Mesenchymal stem cell (in vitro differentiated cells and primary cell): ENCODE data around the gene ZFYVE28.
A peak's percentile ranks its signal among the peaks of the same experiment; 100 is the strongest.

ENCODE experiments used
- DNase-seq: peaks from one replicate; pipeline ENCODE4 v3.0.0-alpha.2; 2013
- H2AFZ ChIP-seq: one replicate; pipeline ENCODE4 v1.6.1; 2013; ENCODE audit warnings: low read depth, mild to moderate bottlenecking, control low read depth, inconsistent platforms, low read length, moderate library complexity
- H2AK5ac ChIP-seq: 2 replicates; pipeline ENCODE4 v1.6.1; 2013; ENCODE audit warnings: low read length, moderate library complexity, mild to moderate bottlenecking, inconsistent platforms; ENCODE audit not compliant: severe bottlenecking
- H2BK120ac ChIP-seq: one replicate; pipeline ENCODE4 v1.6.1; 2013; ENCODE audit warnings: low read depth, mild to moderate bottlenecking, inconsistent platforms, low read length, moderate library complexity
- H2BK12ac ChIP-seq, 2 experiments: one replicate each; pipeline ENCODE4 v1.6.1; 2013; ENCODE audit warnings: inconsistent platforms in 2 of 2, low read length in 2 of 2, mild to moderate bottlenecking in 2 of 2, moderate library complexity in 2 of 2, control low read depth in 1 of 2
- H2BK15ac ChIP-seq: one replicate; pipeline ENCODE4 v1.6.1; 2013; ENCODE audit warnings: mild to moderate bottlenecking, low read depth, inconsistent platforms; ENCODE audit not compliant: poor library complexity, severe bottlenecking
- H2BK5ac ChIP-seq: 2 replicates; pipeline ENCODE4 v1.6.1; 2013; ENCODE audit warnings: low read depth, mild to moderate bottlenecking, low read length, control low read depth, inconsistent platforms; ENCODE audit not compliant: poor library complexity, severe bottlenecking
- H3K14ac ChIP-seq, 2 experiments: one replicate each; pipeline ENCODE4 v1.6.1; 2013; ENCODE audit warnings: inconsistent platforms in 2 of 2, low read length in 2 of 2, control low read depth in 1 of 2, mild to moderate bottlenecking in 1 of 2, moderate library complexity in 1 of 2
- H3K18ac ChIP-seq, 2 experiments: one replicate each; pipeline ENCODE4 v1.6.1; 2013; ENCODE audit warnings: inconsistent platforms in 2 of 2, low read length in 2 of 2, control low read depth in 1 of 2, low read depth in 1 of 2, mild to moderate bottlenecking in 1 of 2
- H3K23ac ChIP-seq, 2 experiments: one replicate each; pipeline ENCODE4 v1.6.1; 2013; ENCODE audit warnings: inconsistent platforms in 2 of 2, low read length in 2 of 2, mild to moderate bottlenecking in 2 of 2, moderate library complexity in 2 of 2, control low read depth in 1 of 2
- H3K27ac ChIP-seq: 2 replicates; pipeline ENCODE4 v1.5.1; 2013; ENCODE audit warnings: mild to moderate bottlenecking, moderate library complexity, low read length, control low read depth, inconsistent platforms; ENCODE audit not compliant: poor library complexity, severe bottlenecking
- H3K27me3 ChIP-seq, 2 experiments: 2 replicates each; pipeline versions ENCODE4 v1.6.1 to v1.7.0; 2013; ENCODE audit warnings: low read length in 2 of 2, mild to moderate bottlenecking in 2 of 2, moderate library complexity in 2 of 2, control low read depth in 1 of 2, inconsistent platforms in 1 of 2; ENCODE audit not compliant: control insufficient read depth in 1 of 2, insufficient read depth in 1 of 2
- H3K36me3 ChIP-seq, 2 experiments: 2 replicates each; pipeline versions ENCODE4 v1.6.1 to v1.7.0; 2013; ENCODE audit warnings: low read length in 2 of 2, control low read depth in 1 of 2, inconsistent platforms in 1 of 2, low read depth in 1 of 2, mild to moderate bottlenecking in 1 of 2; ENCODE audit not compliant: insufficient read depth in 2 of 2, control insufficient read depth in 1 of 2
- H3K4ac ChIP-seq, 2 experiments: one replicate each; pipeline ENCODE4 v1.6.1; 2013; ENCODE audit warnings: inconsistent platforms in 2 of 2, low read length in 2 of 2, mild to moderate bottlenecking in 2 of 2, moderate library complexity in 2 of 2, control low read depth in 1 of 2, low read depth in 1 of 2
- H3K4me1 ChIP-seq: 2 replicates; pipeline ENCODE4 v1.6.1; 2013; ENCODE audit warnings: low read depth, low read length, control low read depth; ENCODE audit not compliant: control insufficient read depth, insufficient read depth
- H3K4me2 ChIP-seq: 2 replicates; pipeline ENCODE4 v1.6.1; 2013; ENCODE audit warnings: low read length, mild to moderate bottlenecking, inconsistent platforms; ENCODE audit not compliant: poor library complexity, severe bottlenecking
- H3K4me3 ChIP-seq, 2 experiments: 2 replicates each; pipeline versions ENCODE4 v1.5.1 to v1.7.0; 2013; ENCODE audit warnings: low read length in 2 of 2, mild to moderate bottlenecking in 2 of 2, control low read depth in 1 of 2, low read depth in 1 of 2; ENCODE audit not compliant: insufficient read depth in 1 of 2
- H3K79me1 ChIP-seq: replicated peaks from 2 replicates; pipeline ENCODE4 v1.6.1; 2013; ENCODE audit warnings: mild to moderate bottlenecking, control low read depth, low read length, inconsistent platforms; ENCODE audit not compliant: poor library complexity, severe bottlenecking
- H3K9ac ChIP-seq: 2 replicates; pipeline ENCODE4 v1.7.0; 2013; ENCODE audit warnings: mild to moderate bottlenecking, low read length, moderate library complexity
- H3K9me3 ChIP-seq: 2 replicates; pipeline ENCODE4 v1.7.0; 2013; ENCODE audit warnings: mild to moderate bottlenecking, low read length; ENCODE audit not compliant: control insufficient read depth
- H4K8ac ChIP-seq: one replicate; pipeline ENCODE4 v1.6.1; 2013; ENCODE audit warnings: inconsistent platforms, mild to moderate bottlenecking, low read length, moderate library complexity
- H4K91ac ChIP-seq: one replicate; pipeline ENCODE4 v1.6.1; 2013; ENCODE audit warnings: mild to moderate bottlenecking, low read length, inconsistent platforms
- WGBS: methylation state at CpG from one replicate; pipeline ENCODE4 v1.1.7; 2013; ENCODE audit warnings: mixed read lengths; 5-methylcytosine and 5-hydroxymethylcytosine counted together

The ZFYVE28 gene

GRCh38 chr4:2407991-2408342 is 10.5 kb downstream of the ZFYVE28 start:
- 94% methylated on average over 3 of the region's 3 CpGs for WGBS

GRCh38 chr4:2406920-2407319 is 11.5 kb downstream of the ZFYVE28 start:
- peaks cover 55% of the 10 kb centered on the region for H3K4me1 ChIP-seq
- H4K91ac ChIP-seq, result no peak overlapping the region
- H2BK15ac ChIP-seq, result no peak overlapping the region
- peaks cover 0 to 9% of the 10 kb centered on the region in 2 experiments for H3K36me3 ChIP-seq
- H2BK120ac ChIP-seq, result no peak overlapping the region
- H3K4ac ChIP-seq, result no peak overlapping the region
- no peak overlapping the region for H4K8ac ChIP-seq
- H3K14ac ChIP-seq, result no peak overlapping the region
- no peak overlapping the region for H3K9ac ChIP-seq
- H3K4me3 ChIP-seq, result no peak overlapping the region
- 88% methylated on average over 7 of the region's 7 CpGs for WGBS
- H3K18ac ChIP-seq, result no peak overlapping the region
- no peak overlapping the region for H2AK5ac ChIP-seq
- H2BK5ac ChIP-seq, result no peak overlapping the region
- no peak overlapping the region for H3K23ac ChIP-seq
- peaks cover 21% of the 10 kb centered on the region for H3K79me1 ChIP-seq
- no peak overlapping the region for H3K27ac ChIP-seq
- H3K9me3 ChIP-seq, result no peaks in the 10 kb centered on the region
- DNase-seq, result no peak
- H2AFZ ChIP-seq, result no peak overlapping the region
- no peaks in the 10 kb centered on the region for H3K27me3 ChIP-seq
- no peak overlapping the region for H3K4me2 ChIP-seq
- H2BK12ac ChIP-seq, result no peak overlapping the region

More at GRCh38 chr4:2407991-2408342, 10.5 kb downstream of the ZFYVE28 start:
- Histone ChIP-seq H2BK12ac (peak overlapping the region in 1 of 2 experiments; percentile 25), H3K27ac (no peak overlapping the region), H3K4me2 (no peak overlapping the region), H3K4ac (no peak overlapping the region), H2AK5ac (peak overlapping the region; percentile 79), H3K9ac (no peak overlapping the region), H3K4me1 (peaks cover 55% of the 10 kb centered on the region), H3K23ac (no peak overlapping the region), H3K9me3 (no peaks in the 10 kb centered on the region), H3K27me3 (no peaks in the 10 kb centered on the region), H3K79me1 (peaks cover 21% of the 10 kb centered on the region), H2AFZ (no peak overlapping the region), H3K18ac (no peak overlapping the region), H2BK15ac (peak overlapping the region; percentile 31), H2BK5ac (no peak overlapping the region), H3K14ac (no peak overlapping the region), H4K91ac (no peak overlapping the region), H3K4me3 (no peak overlapping the region), H3K36me3 (peaks cover 0 to 9% of the 10 kb centered on the region in 2 experiments), H2BK120ac (no peak overlapping the region), H4K8ac (no peak overlapping the region)
- DNase-seq, result no peak

GRCh38 chr4:2406406-2406805 is 12.0 kb downstream of the ZFYVE28 start:
- no peak for DNase-seq
- H2BK12ac ChIP-seq, result no peak overlapping the region

DNA sequence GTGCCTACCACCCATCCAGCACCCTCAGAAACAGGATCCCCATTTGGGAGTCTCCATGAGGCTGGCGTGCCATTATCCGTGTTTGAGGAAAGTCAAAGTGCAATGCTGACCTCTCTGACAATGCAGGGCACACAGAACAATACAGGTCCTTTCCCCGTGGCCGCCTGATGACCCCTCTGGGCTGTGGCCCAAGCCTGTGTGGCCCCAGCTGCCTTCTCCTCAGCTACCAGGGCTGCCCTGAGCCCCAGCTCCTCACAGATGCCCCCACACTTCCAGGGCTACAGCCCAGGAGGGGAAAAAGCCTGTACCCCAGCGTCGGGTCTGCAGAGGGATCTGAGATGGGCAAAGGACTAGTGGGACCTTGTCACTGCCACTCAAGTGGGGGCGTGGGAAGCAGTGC is 15.5 kb downstream of the ZFYVE28 start:
- Histone ChIP-seq H3K18ac (no peak overlapping the region), H3K9ac (no peak overlapping the region), H2BK15ac (no peak overlapping the region), H3K4ac (no peak overlapping the region), H3K4me1 (peaks cover 56% of the 10 kb centered on the region), H2BK120ac (no peak overlapping the region), H3K14ac (no peak overlapping the region), H3K79me1 (peaks cover 33% of the 10 kb centered on the region), H4K8ac (no peak overlapping the region), H3K27ac (no peak overlapping the region), H3K4me3 (no peak overlapping the region), H3K9me3 (no peaks in the 10 kb centered on the region), H2BK12ac (no peak overlapping the region), H4K91ac (no peak overlapping the region), H2BK5ac (no peak overlapping the region), H3K4me2 (no peak overlapping the region), H2AK5ac (no peak overlapping the region), H2AFZ (no peak overlapping the region), H3K27me3 (peaks cover 0 to 9% of the 10 kb centered on the region in 2 experiments), H3K23ac (no peak overlapping the region), H3K36me3 (peaks cover 0 to 19% of the 10 kb centered on the region in 2 experiments)
- DNase-seq, result no peak
- 94% methylated on average over 7 of the region's 7 CpGs for WGBS

More at GRCh38 chr4:2406406-2406805, 12.0 kb downstream of the ZFYVE28 start:
- Histone ChIP-seq H3K79me1 (peaks cover 25% of the 10 kb centered on the region), H3K4me2 (no peak overlapping the region), H3K36me3 (peaks cover 0 to 7% of the 10 kb centered on the region in 2 experiments), H3K14ac (no peak overlapping the region), H3K27ac (no peak overlapping the region), H2AFZ (no peak overlapping the region), H3K23ac (no peak overlapping the region), H2BK15ac (no peak overlapping the region), H3K4me3 (no peak overlapping the region), H2AK5ac (no peak overlapping the region), H3K4ac (no peak overlapping the region), H4K8ac (no peak overlapping the region), H3K18ac (no peak overlapping the region), H4K91ac (no peak overlapping the region), H2BK120ac (no peak overlapping the region), H3K4me1 (peaks cover 55% of the 10 kb centered on the region), H3K27me3 (peaks cover 0 to 3% of the 10 kb centered on the region in 2 experiments), H3K9me3 (no peaks in the 10 kb centered on the region), H2BK5ac (no peak overlapping the region), H3K9ac (no peak overlapping the region)
- WGBS, result 79% methylated on average over 10 of the region's 10 CpGs
